BE2C (cell line): Measurements from ENCODE around the gene HRCT1.
"Not testable (repeated sequence)": the region's sequence is repeated elsewhere in the genome, so short reads cannot be mapped to it uniquely, and the experiment has no call there.

Source experiments
- DNase-seq: peaks from one replicate; pipeline ENCODE4 v3.0.0-alpha.2; 2020
- H3K27me3 ChIP-seq: fragments of 250-450 bp; sonication (Bioruptor Pico); 2 replicates; pipeline ENCODE4 v1.5.1; 2020; ENCODE audit warnings: mild to moderate bottlenecking
- H3K36me3 ChIP-seq: fragments of 250-450 bp; sonication (Bioruptor Pico); 2 replicates; pipeline ENCODE4 v1.5.1; 2020; ENCODE audit warnings: mild to moderate bottlenecking
- H3K4me1 ChIP-seq: fragments of 250-450 bp; sonication (Bioruptor Pico); 2 replicates; pipeline ENCODE4 v1.5.1; 2020
- H3K4me3 ChIP-seq: 2 replicates; pipeline ENCODE4 v1.5.1; 2011; ENCODE audit warnings: low read depth, low read length
- H3K9me3 ChIP-seq: fragments of 250-450 bp; sonication (Bioruptor Pico); 2 replicates; pipeline ENCODE4 v1.5.1; 2020
- CTCF ChIP-seq: IDR thresholded peaks from 2 replicates; pipeline ENCODE4 v1.5.1; 2012; ENCODE audit warnings: mild to moderate bottlenecking, low read depth, low read length

The HRCT1 gene

GRCh38 chr9:35929453-35929718 lies 23.4 kb downstream of the HRCT1 start:
- Histone ChIP-seq H3K4me1 (no peaks in the 10 kb centered on the region), H3K36me3 (no peaks in the 10 kb centered on the region), H3K27me3 (no peaks in the 10 kb centered on the region), H3K4me3 (no peak overlapping the region), H3K9me3 (no peaks in the 10 kb centered on the region)
- TF ChIP-seq CTCF: no peak
- DNase-seq: no peak

- TF ChIP-seq CTCF: no peak
- no peaks in the 10 kb centered on the region for H3K27me3 ChIP-seq
Observed at GRCh38 chr9:35930521-35930920, 24.5 kb downstream of the HRCT1 start.

GRCh38 chr9:35930989-35931388 lies 25.0 kb downstream of the HRCT1 start:
- H3K4me3 ChIP-seq: no peak overlapping the region
- H3K9me3 ChIP-seq: no peaks in the 10 kb centered on the region
- H3K36me3 ChIP-seq: no peaks in the 10 kb centered on the region
- no peak for TF ChIP-seq CTCF
- no peaks in the 10 kb centered on the region for H3K4me1 ChIP-seq
- no peaks in the 10 kb centered on the region for H3K27me3 ChIP-seq
- no peak for DNase-seq

More at GRCh38 chr9:35930521-35930920, 24.5 kb downstream of the HRCT1 start:
- no peaks in the 10 kb centered on the region for H3K36me3 ChIP-seq
- H3K4me3 ChIP-seq: no peak overlapping the region
- H3K9me3 ChIP-seq: no peaks in the 10 kb centered on the region
- no peak for DNase-seq
- H3K4me1 ChIP-seq: no peaks in the 10 kb centered on the region

- Histone ChIP-seq H3K9me3 (no peaks in the 10 kb centered on the region), H3K4me3 (no peak overlapping the region), H3K36me3 (no peaks in the 10 kb centered on the region), H3K4me1 (no peaks in the 10 kb centered on the region), H3K27me3 (no peaks in the 10 kb centered on the region)
- DNase-seq: no peak
- TF ChIP-seq CTCF: no peak
Observed at GRCh38 chr9:35932735-35933134, 26.7 kb downstream of the HRCT1 start.

GRCh38 chr9:35933550-35934067 lies 27.6 kb downstream of the HRCT1 start:
- no peak for DNase-seq
- no peak overlapping the region for H3K4me3 ChIP-seq
- TF ChIP-seq CTCF: no peak
- no peaks in the 10 kb centered on the region for H3K36me3 ChIP-seq
- H3K4me1 ChIP-seq: no peaks in the 10 kb centered on the region
- no peaks in the 10 kb centered on the region for H3K27me3 ChIP-seq
- no peaks in the 10 kb centered on the region for H3K9me3 ChIP-seq

- not testable (repeated sequence) for H3K9me3 ChIP-seq, H3K36me3 ChIP-seq, H3K4me3 ChIP-seq, H3K4me1 ChIP-seq, H3K27me3 ChIP-seq, DNase-seq
Observed at GRCh38 chr9:35934069-35934468, 28.1 kb downstream of the HRCT1 start.

- Histone ChIP-seq H3K4me1 (no peaks in the 10 kb centered on the region), H3K36me3 (no peaks in the 10 kb centered on the region), H3K27me3 (no peaks in the 10 kb centered on the region), H3K4me3 (no peak overlapping the region), H3K9me3 (no peaks in the 10 kb centered on the region)
- no peak for TF ChIP-seq CTCF
- no peak for DNase-seq
Observed at GRCh38 chr9:35935261-35935660, 29.3 kb downstream of the HRCT1 start.
